Breast epithelium (tissue), 4 donors: ENCODE data around the gene PYURF. TPM values are rescaled to one million over a fixed set of nuclear protein-coding genes. Genes with fewer than 3 reads are reported as not detected.
A peak's percentile ranks its signal among the peaks of the same experiment; 100 is the strongest.
"Not testable (repeated sequence)": the region's sequence is repeated elsewhere in the genome, so short reads cannot be mapped to it uniquely, and the experiment has no call there.

Experiments used
- DNase-seq, 2 donors: peaks; one replicate each; pipeline ENCODE4 v3.0.0-alpha.2; 2019; ENCODE audit warnings: low spot score in 2 of 2
- H3K27ac ChIP-seq, 2 donors: fragments of 200-600 bp; sonication (generic) in 1 of 2; one replicate each; pipeline ENCODE4 v1.5.1; 2016 to 2019; ENCODE audit warnings: mild to moderate bottlenecking in 1 of 2
- H3K27me3 ChIP-seq, 2 donors: fragments of 200-600 bp; sonication (generic) in 1 of 2; one replicate each; pipeline versions ENCODE4 v1.5.1 to v1.6.0; 2017 to 2019; ENCODE audit warnings: control low read depth in 1 of 2, mild to moderate bottlenecking in 1 of 2
- H3K36me3 ChIP-seq: fragments of 200-600 bp; one replicate; pipeline ENCODE4 v1.5.1; 2019
- H3K4me1 ChIP-seq, 2 donors: fragments of 200-600 bp; sonication (generic); one replicate each; pipeline ENCODE4 v1.5.1; 2016 to 2019; ENCODE audit warnings: control low read depth in 1 of 2
- H3K4me3 ChIP-seq, 3 donors: fragments of 200-600 bp; sonication (generic); 1 replicate in 2 of 3; 2 replicates in 1 of 3; pipeline ENCODE4 v1.5.1; 2016 to 2019; ENCODE audit warnings: mild to moderate bottlenecking in 3 of 3, moderate library complexity in 2 of 3
- H3K9me3 ChIP-seq, 2 donors: fragments of 200-600 bp; sonication (generic) in 1 of 2; one replicate each; pipeline ENCODE4 v1.5.1; 2016 to 2019; ENCODE audit warnings: control low read depth in 1 of 2
- CTCF ChIP-seq, 3 donors: fragments of 450-650 bp; IDR thresholded peaks; one replicate each; pipeline ENCODE4 v1.5.1; 2016 to 2017; ENCODE audit warnings: antibody characterized with exemption in 3 of 3, mild to moderate bottlenecking in 3 of 3, moderate library complexity in 3 of 3
- POLR2A ChIP-seq: fragments of 450-650 bp; IDR thresholded peaks from one replicate; pipeline ENCODE4 v1.6.1; 2016; ENCODE audit warnings: antibody characterized with exemption, mild to moderate bottlenecking, moderate library complexity
- POLR2AphosphoS5 ChIP-seq, 3 donors: sonication (generic); formaldehyde crosslinking; IDR thresholded peaks; one replicate each; pipeline ENCODE4 v1.6.1; 2017; ENCODE audit warnings: antibody characterized with exemption in 3 of 3
- intact Hi-C: fragments of 100-400 bp; cut with DNase I; formaldehyde crosslinking; loops from one replicate; pipeline ENCODE4 v1.15.1; 2023; ENCODE audit warnings: low total_unique reads
- total RNA-seq, 3 donors: library from RNA; depleted of rRNA; stranded (reverse); fragments of >200 nt; gene quantifications; one replicate each; pipeline ENCODE4 v1.1.0, GENCODE V29; 2016

Gene PYURF
- total RNA-seq: 100 to 1,000 TPM in 2 of 3 donors, 10 to 100 TPM in 1; 93.7 to 116 (median 110) TPM

- TF ChIP-seq POLR2AphosphoS5 (IDR thresholded peaks at IDR 0.05): peak; percentile 78 to 94 (median 86)
- peak; percentile 53 for TF ChIP-seq POLR2A
- TF ChIP-seq CTCF (IDR thresholded peaks at IDR 0.05): peak in 1 of 3 donors; percentile 15
- H3K4me1 ChIP-seq: peaks cover 0 to 11% of the 10 kb centered on the region in 2 donors
- intact Hi-C loops: loop anchor here (10.0 kb wide), 1 partner anchor 141 kb away; no protein-coding TSS in a partner anchor
Measured at GRCh38 chr4:88523325-88524129, at the start of gene PYURF. Gene PYURF (minus strand): TSS chr4:88523776. CDS start chr4:88523700, 76 bp downstream.

GRCh38 chr4:88570001-88570400 lies 46.4 kb upstream of the PYURF start:
- DNase-seq: no peak
- intact Hi-C loops: no loop called here
- Histone ChIP-seq H3K4me3 (no peak overlapping the region), H3K27me3 (no peaks in the 10 kb centered on the region), H3K27ac (no peak overlapping the region), H3K4me1 (no peaks in the 10 kb centered on the region), H3K36me3 (no peaks in the 10 kb centered on the region), H3K9me3 (no peaks in the 10 kb centered on the region)
- no peak for TF ChIP-seq CTCF (IDR thresholded peaks at IDR 0.05)
- no peak for TF ChIP-seq POLR2AphosphoS5 (IDR thresholded peaks at IDR 0.05)
- TF ChIP-seq POLR2A: no peak

More at GRCh38 chr4:88523325-88524129, at the start of gene PYURF:
- Histone ChIP-seq H3K36me3 (no peaks in the 10 kb centered on the region), H3K27me3 (no peaks in the 10 kb centered on the region), H3K4me3 (peak within 1 kb of the TSS; percentile 63 to 95 (median 87)), H3K27ac (peak within 1 kb of the TSS; percentile 89 to 98), H3K9me3 (no peaks in the 10 kb centered on the region)
- peak; percentile 93 for DNase-seq

- H3K36me3 ChIP-seq: no peaks in the 10 kb centered on the region
- no peaks in the 10 kb centered on the region for H3K4me1 ChIP-seq
- no peak overlapping the region for H3K27ac ChIP-seq
- no peaks in the 10 kb centered on the region for H3K9me3 ChIP-seq
- TF ChIP-seq POLR2A: no peak
- TF ChIP-seq POLR2AphosphoS5 (IDR thresholded peaks at IDR 0.05): no peak
- no peak for TF ChIP-seq CTCF (IDR thresholded peaks at IDR 0.05)
- H3K4me3 ChIP-seq: no peak overlapping the region
- intact Hi-C loops: no loop called here
- DNase-seq: no peak
- H3K27me3 ChIP-seq: no peaks in the 10 kb centered on the region
Measured at GRCh38 chr4:88567591-88567990, 44.0 kb upstream of the PYURF start.

DNA sequence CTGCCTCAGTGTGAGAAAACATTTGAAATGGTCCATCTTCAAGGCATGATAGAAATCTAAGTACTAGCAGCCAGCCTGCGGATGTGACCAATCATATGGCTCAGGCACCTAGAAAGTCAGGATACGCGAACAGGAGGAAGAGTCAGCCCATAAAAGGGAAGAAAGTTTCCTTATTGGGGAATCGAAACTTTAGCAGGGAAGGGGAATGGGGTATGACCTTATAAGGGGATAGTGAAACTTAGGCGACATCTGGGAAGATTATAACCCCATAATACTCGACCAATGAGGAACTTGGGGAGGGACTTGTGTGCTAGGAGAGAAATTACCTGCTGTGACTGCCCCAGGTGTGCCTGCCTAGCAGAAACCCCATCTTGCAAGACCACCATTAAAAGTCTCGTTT lies 26.2 kb upstream of the PYURF start:
- H3K4me3 ChIP-seq: no peak overlapping the region
- intact Hi-C loops: no loop called here
- H3K9me3 ChIP-seq: no peaks in the 10 kb centered on the region
- no peak for DNase-seq
- no peaks in the 10 kb centered on the region for H3K36me3 ChIP-seq
- no peak overlapping the region for H3K27ac ChIP-seq
- H3K4me1 ChIP-seq: no peaks in the 10 kb centered on the region
- TF ChIP-seq CTCF (IDR thresholded peaks at IDR 0.05) (no peak), POLR2A (no peak), POLR2AphosphoS5 (IDR thresholded peaks at IDR 0.05) (no peak)
- no peaks in the 10 kb centered on the region for H3K27me3 ChIP-seq

DNA sequence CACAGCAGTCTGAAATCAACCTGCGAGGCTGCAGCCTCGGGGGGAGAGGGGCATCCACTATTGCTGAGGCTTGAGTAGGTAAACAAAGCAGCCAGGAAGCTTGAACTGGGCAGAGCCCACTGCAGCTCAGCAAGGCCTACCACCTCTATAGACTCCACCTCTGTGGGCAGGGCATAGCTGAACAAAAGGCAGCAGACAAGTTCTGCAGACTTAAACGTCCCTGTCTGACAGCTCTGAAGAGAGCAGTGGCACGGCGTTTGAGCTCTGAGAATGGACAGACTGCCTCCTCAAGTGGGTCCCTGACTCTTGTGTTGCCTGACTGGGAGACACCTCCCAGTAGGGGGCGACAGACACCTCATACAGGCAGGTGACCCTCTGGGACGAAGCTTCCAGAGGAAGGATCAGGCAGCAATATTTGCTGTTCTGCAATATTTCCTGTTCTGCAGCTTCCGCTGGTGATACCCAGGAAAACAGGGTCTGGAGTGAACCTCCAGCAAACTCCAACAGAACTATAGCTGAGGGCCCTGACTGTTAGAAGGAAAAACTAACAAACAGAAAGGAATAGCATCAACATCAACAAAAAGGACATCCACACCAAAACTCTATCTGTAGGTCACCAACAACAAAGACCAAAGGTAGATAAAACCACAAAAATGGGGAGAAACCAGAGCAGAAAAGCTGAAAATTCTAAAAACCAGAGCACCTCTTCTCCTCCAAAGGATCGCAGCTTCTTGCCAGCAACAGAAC lies 15.9 kb upstream of the PYURF start:
- H3K36me3 ChIP-seq, H3K27ac ChIP-seq, H3K4me1 ChIP-seq, H3K4me3 ChIP-seq, H3K9me3 ChIP-seq, H3K27me3 ChIP-seq, intact Hi-C loops: not testable (repeated sequence)
- peak in 2 of 3 donors; percentile 36 to 42 for TF ChIP-seq CTCF (IDR thresholded peaks at IDR 0.05)
- DNase-seq: peak in 1 of 2 donors; percentile 65
